ENCODE measurements around the gene TMOD3. TPM values are rescaled to one million over a fixed set of nuclear protein-coding genes. Genes with fewer than 3 reads are reported as not detected.
A peak's percentile ranks its signal among the peaks of the same experiment; 100 is the strongest.

Gene TMOD3
- total and polyA plus RNA-seq, 2 of the 4 experiments (the other 2 are of a cell fraction) = 10.7 to 22.0 TPM

DNA sequence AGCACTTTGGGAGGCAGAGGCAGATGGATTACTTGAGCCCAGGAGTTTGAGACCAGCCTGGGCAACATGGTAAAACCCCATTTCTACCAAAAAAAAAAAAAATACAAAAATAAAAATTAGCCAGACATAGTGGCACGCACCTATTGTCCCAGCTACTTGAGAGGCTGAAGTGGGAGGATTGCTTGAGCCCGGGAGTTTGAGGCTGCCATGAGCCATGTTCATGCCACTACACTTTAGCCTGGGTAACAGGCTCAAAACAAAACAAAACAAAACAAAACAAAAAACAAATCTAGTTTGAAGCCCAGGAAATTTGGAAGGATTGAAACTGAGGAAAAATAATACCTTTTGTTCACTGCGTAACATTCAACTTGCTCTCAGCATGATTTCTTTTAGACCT, 16.6 kb downstream of the TMOD3 start:
- H3K4me1 ChIP-seq (ENCODE audit: control insufficient read depth, insufficient read depth, low read length) = peaks cover 20% of the 10 kb centered on the region
- no peak overlapping the region for H2BK15ac ChIP-seq (ENCODE audit: low read depth, low read length)
- H3K4me2 ChIP-seq (ENCODE audit: low read depth, low read length) = peak overlapping the region; percentile 52
- no peak for DNase-seq
- peaks cover 88% of the 10 kb centered on the region; the same call in 1 of the 2 replicates for H4K20me1 ChIP-seq (ENCODE audit: insufficient read depth, low read length)
- H3K9me1 ChIP-seq (ENCODE audit: insufficient read depth, low read length) = peaks cover 24% of the 10 kb centered on the region
- POLR2A ChIA-PET (ENCODE audit: unreplicated experiment) = no interaction called here
- CTCF ChIA-PET = no interaction called here
- H3K79me1 ChIP-seq (ENCODE audit: low read depth in 1 of 2, low read length in 2 of 2) = peaks cover 20 to 89% of the 10 kb centered on the region in 2 experiments
- BruUV-seq (replicated peaks) = no TSS peak
- H3K9ac ChIP-seq (ENCODE audit: low read depth, low read length) = no peak overlapping the region
- no peak overlapping the region for H2BK20ac ChIP-seq (ENCODE audit: low read depth, low read length)
- no peak overlapping the region for H3K4me3 ChIP-seq (ENCODE audit: insufficient read depth, low read depth, low read length)
- H2BK120ac ChIP-seq (ENCODE audit: low read depth, low read length) = no peak overlapping the region
- H2AK5ac ChIP-seq (ENCODE audit: low read depth, low read length) = no peak overlapping the region
- no peaks in the 10 kb centered on the region for H3K9me3 ChIP-seq (ENCODE audit: control insufficient read depth, insufficient read depth, low read length)
- no peak for ATAC-seq (ENCODE audit: low read depth)
- no CpG with 5 or more reads among the region's 3 CpGs for WGBS, 2 experiments (ENCODE audit: extremely low coverage in 2 of 2, insufficient read length in 1 of 2)
- intact Hi-C loops (cut with micrococcal nuclease) (no loop called here), dilution Hi-C loops (cut with HindIII; ENCODE audit: low sequenced_read_pairs, unreplicated experiment) (no loop called here), in situ Hi-C loops (cut with MboI; ENCODE audit: low sequenced_read_pairs) (no loop called here)
- H2AK9ac ChIP-seq (replicated peaks; ENCODE audit: low read depth, low read length, poor library complexity) = no peak overlapping the region
- no peak overlapping the region for H3K4ac ChIP-seq (ENCODE audit: low read depth, low read length)
- no peaks in the 10 kb centered on the region for H3K36me3 ChIP-seq (ENCODE audit: control insufficient read depth, insufficient read depth, low read length)
- no peak overlapping the region for H4K91ac ChIP-seq (ENCODE audit: insufficient read depth, low read depth, low read length)
- peak overlapping the region in 1 of 2 experiments; percentile 38; a peak in 1 of 4 replicates for H4K8ac ChIP-seq (ENCODE audit: low read depth in 2 of 2, low read length in 2 of 2)
- H3K56ac ChIP-seq (ENCODE audit: extremely low read depth, insufficient read depth, low read length) = peak overlapping the region; percentile 24; the same call in 1 of the 2 replicates
- H3K27me3 ChIP-seq (ENCODE audit: control insufficient read depth, insufficient read depth, low read length) = no peaks in the 10 kb centered on the region
- TF ChIP-seq RCOR1 (IDR thresholded peaks at IDR 0.05; ENCODE audit: insufficient replicate concordance, low read length) = no peak
- TF ChIP-seq MXI1 (IDR thresholded peaks at IDR 0.05; ENCODE audit: borderline replicate concordance, low read depth, low read length) = no peak
- no peak for TF ChIP-seq ELK1 (IDR thresholded peaks at IDR 0.05; ENCODE audit: borderline replicate concordance, low read depth, low read length)
- no peak for TF ChIP-seq NFE2L2 (IDR thresholded peaks at IDR 0.05; ENCODE audit: low read depth, low read length)
- peak overlapping the region; percentile 70 for H3K27ac ChIP-seq (ENCODE audit: insufficient read depth, low read length)
- H2BK5ac ChIP-seq (ENCODE audit: low read depth, low read length, poor library complexity, severe bottlenecking) = peak overlapping the region; percentile 20
- no peak overlapping the region for H2AFZ ChIP-seq (replicated peaks; ENCODE audit: low read length, poor library complexity)
- H3K23ac ChIP-seq (ENCODE audit: low read depth, low read length) = 0 out of 2 replicates have a peak overlapping the region, but pooled peaks have one; percentile 17
- 0 out of 2 replicates have a peak overlapping the region, but pooled peaks have one; percentile 21 for H3K14ac ChIP-seq (replicated peaks; ENCODE audit: low read depth, low read length)
- 0 out of 2 replicates have a peak overlapping the region, but pooled peaks have one; percentile 55 for H3K18ac ChIP-seq (ENCODE audit: low read depth, low read length)
- H4K5ac ChIP-seq (ENCODE audit: low read depth, low read length) = peak overlapping the region; percentile 30; the same call in 1 of the 2 replicates

All from IMR-90 (cell line).